Anterior cingulate cortex (tissue), 58 donors: ENCODE measurements around the gene CHST1.
A peak's percentile ranks its signal among the peaks of the same experiment; 100 is the strongest.

Experiments used
- DNase-seq, 58 donors: peaks; one replicate each; lab custom pipeline; 2025; lab: John Stamatoyannopoulos, UW

The CHST1 gene

GRCh38 chr11:45610627-45611026 is 54.8 kb downstream of the CHST1 start:
- DNase-seq: no peak

GRCh38 chr11:45609902-45610301 is 55.5 kb downstream of the CHST1 start:
- no peak for DNase-seq

GRCh38 chr11:45609337-45609736 is 56.1 kb downstream of the CHST1 start:
- DNase-seq: no peak

- DNase-seq: no peak
Observed at GRCh38 chr11:45607995-45608394, 57.4 kb downstream of the CHST1 start.

- peak in 42 of 58 donors; percentile 4 to 65 (median 22) for DNase-seq
Observed at GRCh38 chr11:45606514-45607281, 58.7 kb downstream of the CHST1 start.

GRCh38 chr11:45605051-45605450 is 60.4 kb downstream of the CHST1 start:
- no peak for DNase-seq

- no peak for DNase-seq
Observed at GRCh38 chr11:45603946-45604682, 61.3 kb downstream of the CHST1 start.

GRCh38 chr11:45599161-45599943 is 66.1 kb downstream of the CHST1 start:
- no peak for DNase-seq
